ENCODE results near the gene FAM168A. TPM values are rescaled to one million over a fixed set of nuclear protein-coding genes. Genes with fewer than 3 reads are reported as not detected.
A peak's percentile ranks its signal among the peaks of the same experiment; 100 is the strongest.
"Not testable (repeated sequence)": the region's sequence is repeated elsewhere in the genome, so short reads cannot be mapped to it uniquely, and the experiment has no call there.

The FAM168A gene
- total RNA-seq, 1 donor = 18.0 TPM

GRCh38 chr11:73475549-73476095, 122.3 kb downstream of the FAM168A start:
- DNase-seq (ENCODE audit: low read depth in 2 of 3, low spot score in 2 of 3) = no peak

- DNase-seq (ENCODE audit: low read depth in 2 of 3, low spot score in 2 of 3) = no peak
These were observed 124.7 kb downstream of the FAM168A start for GRCh38 chr11:73473252-73473651.

- DNase-seq (ENCODE audit: low read depth in 2 of 3, low spot score in 2 of 3) = not testable (repeated sequence)
These were observed 127.8 kb downstream of the FAM168A start for GRCh38 chr11:73470036-73470612.

GRCh38 chr11:73469401-73469800, 128.5 kb downstream of the FAM168A start:
- DNase-seq (ENCODE audit: low read depth in 2 of 3, low spot score in 2 of 3) = peak in 2 of 3 donors; percentile 59 to 89

GRCh38 chr11:73468590-73469161, 129.2 kb downstream of the FAM168A start:
- no peak for DNase-seq (ENCODE audit: low read depth in 2 of 3, low spot score in 2 of 3)

- DNase-seq (ENCODE audit: low read depth in 2 of 3, low spot score in 2 of 3) = no peak
These were observed 130.4 kb downstream of the FAM168A start for GRCh38 chr11:73467505-73467904.

- peak in 1 of 3 donors; percentile 20 for DNase-seq (ENCODE audit: low read depth in 2 of 3, low spot score in 2 of 3)
These were observed 131.3 kb downstream of the FAM168A start for GRCh38 chr11:73466643-73467042.

GRCh38 chr11:73465871-73466270, 132.0 kb downstream of the FAM168A start:
- DNase-seq (ENCODE audit: low read depth in 2 of 3, low spot score in 2 of 3) = no peak

GRCh38 chr11:73465023-73465675, 132.8 kb downstream of the FAM168A start:
- no peak for DNase-seq (ENCODE audit: low read depth in 2 of 3, low spot score in 2 of 3)

GRCh38 chr11:73464347-73464746, 133.6 kb downstream of the FAM168A start:
- DNase-seq (ENCODE audit: low read depth in 2 of 3, low spot score in 2 of 3) = no peak

- no peak for DNase-seq (ENCODE audit: low read depth in 2 of 3, low spot score in 2 of 3)
These were observed 134.6 kb downstream of the FAM168A start for GRCh38 chr11:73463359-73463758.

- peak in 2 of 3 donors; percentile 35 to 72 for DNase-seq (ENCODE audit: low read depth in 2 of 3, low spot score in 2 of 3)
These were observed 135.9 kb downstream of the FAM168A start for GRCh38 chr11:73461964-73462363.

- no peak for DNase-seq (ENCODE audit: low read depth in 2 of 3, low spot score in 2 of 3)
These were observed 136.5 kb downstream of the FAM168A start for GRCh38 chr11:73461335-73461840.

GRCh38 chr11:73458201-73458600, 139.7 kb downstream of the FAM168A start:
- DNase-seq (ENCODE audit: low read depth in 2 of 3, low spot score in 2 of 3) = no peak

GRCh38 chr11:73454987-73455386, 142.9 kb downstream of the FAM168A start:
- no peak for DNase-seq (ENCODE audit: low read depth in 2 of 3, low spot score in 2 of 3)

- DNase-seq (ENCODE audit: low read depth in 2 of 3, low spot score in 2 of 3) = no peak
These were observed 144.3 kb downstream of the FAM168A start for GRCh38 chr11:73453562-73453961.

GRCh38 chr11:73452726-73453125, 145.2 kb downstream of the FAM168A start:
- no peak for DNase-seq (ENCODE audit: low read depth in 2 of 3, low spot score in 2 of 3)

- DNase-seq (ENCODE audit: low read depth in 2 of 3, low spot score in 2 of 3) = no peak
These were observed 146.0 kb downstream of the FAM168A start for GRCh38 chr11:73451896-73452295.

GRCh38 chr11:73446766-73447165, 151.1 kb downstream of the FAM168A start:
- DNase-seq (ENCODE audit: low read depth in 2 of 3, low spot score in 2 of 3) = no peak

GRCh38 chr11:73445980-73446379, 151.9 kb downstream of the FAM168A start:
- DNase-seq (ENCODE audit: low read depth in 2 of 3, low spot score in 2 of 3) = no peak

- DNase-seq (ENCODE audit: low read depth in 2 of 3, low spot score in 2 of 3) = no peak
These were observed 158.7 kb downstream of the FAM168A start for GRCh38 chr11:73439002-73439843.
